ENCODE measurements around the gene BRIX1. TPM values are rescaled to one million over a fixed set of nuclear protein-coding genes. Genes with fewer than 3 reads are reported as not detected.

Gene BRIX1
- total and polyA plus RNA-seq, 9 of the 15 experiments (the other 6 are each of a cell fraction or from before 2014, with no cell fraction given), result 115 to 193 (median 159) TPM

- no peak for TF ChIP-seq ID3 (CRISPR knock-in tag; IDR thresholded peaks at IDR 0.05)
- no peak for TF ChIP-seq ID3 (tag; IDR thresholded peaks at IDR 0.05)
- TF ChIP-seq ZNF589 (CRISPR knock-in tag; IDR thresholded peaks at IDR 0.05; ENCODE audit: low read depth), result no peak
- TF ChIP-seq ZNF764 (CRISPR knock-in tag; IDR thresholded peaks at IDR 0.05; ENCODE audit: low read depth), result no peak
- TF ChIP-seq CREBBP (IDR thresholded peaks at IDR 0.05; ENCODE audit: low read depth, low read length), result no peak
- no peak for TF ChIP-seq POLR2G (IDR thresholded peaks at IDR 0.05; ENCODE audit: low read depth, low read length)
- TF ChIP-seq SMARCB1 (IDR thresholded peaks at IDR 0.05; ENCODE audit: insufficient read length, low read depth), result peak; percentile 66
- no peak for TF ChIP-seq ZBTB17 (CRISPR knock-in tag; IDR thresholded peaks at IDR 0.05)
- TF ChIP-seq MTA2 (IDR thresholded peaks at IDR 0.05; ENCODE audit: low read depth), result peak; percentile 34; the same call in 1 of the 2 replicates
- TF ChIP-seq KDM1A (IDR thresholded peaks at IDR 0.05), result peak; percentile 76 to 83
- TF ChIP-seq DLX4 (CRISPR knock-in tag; IDR thresholded peaks at IDR 0.05), result no peak
- no peak for TF ChIP-seq ZFPM2 (CRISPR knock-in tag; IDR thresholded peaks at IDR 0.05)
- TF ChIP-seq KAT7 (CRISPR knock-in tag; IDR thresholded peaks at IDR 0.05; ENCODE audit: borderline replicate concordance), result no peak
- no peak for TF ChIP-seq ZNF184 (CRISPR knock-in tag; IDR thresholded peaks at IDR 0.05)
- TF ChIP-seq SAFB (IDR thresholded peaks at IDR 0.05; ENCODE audit: borderline replicate concordance, low read depth, low read length), result no peak
- no peak for TF ChIP-seq ETS2 (tag; IDR thresholded peaks at IDR 0.05; ENCODE audit: borderline replicate concordance, poor library complexity, severe bottlenecking)
- TF ChIP-seq CBFA2T2 (conservative IDR thresholded peaks at IDR 0.05), result peak; percentile 38; the same call in 1 of the 2 replicates
- TF ChIP-seq ZNF347 (CRISPR knock-in tag; IDR thresholded peaks at IDR 0.05; ENCODE audit: low read depth), result no peak
- TF ChIP-seq ZNF395 (CRISPR knock-in tag; IDR thresholded peaks at IDR 0.05), result peak; percentile 47; the same call in 1 of the 2 replicates
- 0 out of 2 replicates have a peak, but pooled peaks have one; percentile 17 for TF ChIP-seq PKNOX1 (IDR thresholded peaks at IDR 0.05)
- no peak for TF ChIP-seq ZNF445 (CRISPR knock-in tag; IDR thresholded peaks at IDR 0.05; ENCODE audit: low read depth)
- no peak for TF ChIP-seq SMARCA5 (IDR thresholded peaks at IDR 0.05)
- peak; percentile 66 for TF ChIP-seq NCOR1 (IDR thresholded peaks at IDR 0.05)
- TF ChIP-seq NFRKB (IDR thresholded peaks at IDR 0.05; ENCODE audit: low read depth), result no peak
- peak in 1 of 2 experiments; percentile 69; a peak in 2 of 4 replicates for TF ChIP-seq MLLT1 (IDR thresholded peaks at IDR 0.05)
- peak; percentile 69; the same call in 1 of the 2 replicates for TF ChIP-seq LEF1 (IDR thresholded peaks at IDR 0.05)
Measured at GRCh38 chr5:34923694-34924461, 8.4 kb downstream of the BRIX1 start (continued).

Data from K562 (cell line).